Stimulated activated CD8-positive, alpha-beta memory T cell treated with anti-CD3 and anti-CD28 coated beads, Interleukin-12 subunit alpha, Interleukin-12 subunit beta, amount 100 ng/mL, for 24 hours (primary cell): Measurements from ENCODE around the gene CBFA2T3.
"Not testable (repeated sequence)": the region's sequence is repeated elsewhere in the genome, so short reads cannot be mapped to it uniquely, and the experiment has no call there.

Source experiments
- DNase-seq: peaks from one replicate; pipeline ENCODE4 v3.0.0-alpha.2; 2020; ENCODE audit errors: extremely low read depth

The CBFA2T3 gene

DNA sequence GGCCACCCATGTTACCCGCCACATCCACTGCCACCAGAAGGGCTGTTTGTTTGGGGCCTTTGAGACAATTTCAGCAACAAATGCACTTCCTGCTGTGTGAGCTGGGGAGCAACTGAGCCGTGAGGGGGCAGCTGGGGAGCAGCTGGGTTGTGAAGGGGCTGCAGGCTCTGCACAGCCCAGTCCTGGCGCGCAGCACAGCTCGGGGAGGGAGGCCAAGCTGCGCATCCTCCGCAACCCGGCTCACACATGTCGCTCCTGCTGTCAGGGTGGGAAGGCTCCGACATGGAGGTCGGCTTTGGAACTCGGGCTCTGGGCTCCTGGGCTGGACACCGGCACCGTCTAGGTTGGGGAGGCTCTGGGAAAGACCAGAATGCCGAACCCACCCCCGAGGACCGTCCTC is 53.6 kb downstream of the CBFA2T3 start:
- DNase-seq, result no peak

DNA sequence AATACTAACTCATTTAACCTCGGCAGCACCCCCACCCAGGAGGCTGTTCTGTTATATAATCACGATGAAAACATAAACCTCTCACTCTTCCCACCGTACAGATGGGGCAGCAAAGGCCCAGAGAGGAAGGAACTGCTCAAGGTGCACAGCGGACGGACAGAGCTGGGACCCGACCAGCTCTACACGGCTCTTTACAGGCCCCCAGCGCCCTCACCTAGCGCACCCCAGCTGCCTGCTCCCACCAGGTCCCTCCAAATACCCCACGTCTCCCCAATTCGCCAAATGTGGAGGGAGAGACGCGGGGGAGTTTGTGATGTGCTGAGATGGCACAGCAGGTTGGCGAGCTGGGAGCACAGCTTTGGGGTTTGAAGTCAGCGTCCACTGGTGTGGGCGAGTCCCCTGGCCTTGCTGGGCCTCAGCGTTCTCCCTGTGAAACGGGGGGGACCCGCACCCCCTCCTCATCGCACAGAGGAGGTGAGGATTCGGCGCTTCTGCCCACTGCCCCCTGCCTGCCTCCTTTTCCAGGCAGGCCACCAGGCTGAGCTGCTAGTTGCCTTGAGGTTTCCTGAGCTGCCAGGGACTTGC is 54.1 kb downstream of the CBFA2T3 start:
- DNase-seq, result no peak

DNA sequence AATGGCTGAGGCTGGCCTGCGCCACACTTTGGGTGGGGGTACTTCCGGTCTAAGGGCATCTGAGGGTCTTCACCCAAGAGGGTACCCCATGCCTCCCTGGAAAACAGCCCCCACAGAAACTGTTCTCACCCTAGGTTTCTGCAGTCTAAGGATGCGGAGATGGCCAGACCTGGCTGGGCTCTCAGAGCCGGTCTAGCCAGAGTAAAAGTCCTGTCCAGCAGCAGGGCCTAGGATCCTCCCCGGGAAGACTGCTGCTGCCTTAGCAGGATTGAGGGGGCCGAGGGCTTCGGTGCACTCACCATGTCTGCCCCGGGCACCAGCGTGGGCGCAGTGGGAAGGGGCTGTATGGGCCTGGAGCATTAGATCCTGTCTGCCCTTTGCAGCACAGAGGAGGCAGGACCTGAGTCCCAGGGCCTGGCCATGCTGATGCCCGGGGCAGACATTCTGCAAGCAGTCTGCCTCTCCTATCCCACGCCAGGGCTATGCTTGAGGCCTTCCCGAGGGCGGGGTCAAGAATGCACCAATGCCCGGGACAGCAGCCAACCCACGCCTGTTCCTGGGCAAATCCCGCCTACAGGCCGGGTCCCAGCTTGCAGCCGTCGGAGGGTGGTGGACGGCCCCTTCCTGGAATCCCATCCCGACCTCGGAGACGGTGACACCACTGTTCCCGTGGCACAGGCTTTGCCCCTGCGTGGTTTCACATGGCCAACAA is 54.7 kb downstream of the CBFA2T3 start:
- no peak for DNase-seq

DNA sequence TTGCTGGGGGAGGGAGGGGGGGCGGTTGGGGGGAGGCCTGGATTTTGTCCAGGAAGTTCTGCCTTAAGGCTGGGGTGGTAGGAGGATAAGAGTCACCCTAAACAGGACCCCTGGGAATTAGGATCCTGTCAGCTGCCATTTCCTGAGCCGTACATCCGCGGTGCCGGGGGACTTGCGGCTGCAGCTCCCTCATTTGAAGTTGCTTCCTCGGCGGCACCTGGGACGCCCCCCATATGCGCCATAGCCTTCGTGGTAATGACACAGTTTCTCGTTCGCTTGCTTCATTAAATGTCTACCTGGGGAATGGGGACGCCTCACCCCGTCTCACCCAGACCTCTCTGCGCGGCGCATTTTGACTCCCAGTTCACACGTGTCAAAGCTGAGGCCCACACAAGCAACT is 55.4 kb downstream of the CBFA2T3 start:
- no peak for DNase-seq

DNA sequence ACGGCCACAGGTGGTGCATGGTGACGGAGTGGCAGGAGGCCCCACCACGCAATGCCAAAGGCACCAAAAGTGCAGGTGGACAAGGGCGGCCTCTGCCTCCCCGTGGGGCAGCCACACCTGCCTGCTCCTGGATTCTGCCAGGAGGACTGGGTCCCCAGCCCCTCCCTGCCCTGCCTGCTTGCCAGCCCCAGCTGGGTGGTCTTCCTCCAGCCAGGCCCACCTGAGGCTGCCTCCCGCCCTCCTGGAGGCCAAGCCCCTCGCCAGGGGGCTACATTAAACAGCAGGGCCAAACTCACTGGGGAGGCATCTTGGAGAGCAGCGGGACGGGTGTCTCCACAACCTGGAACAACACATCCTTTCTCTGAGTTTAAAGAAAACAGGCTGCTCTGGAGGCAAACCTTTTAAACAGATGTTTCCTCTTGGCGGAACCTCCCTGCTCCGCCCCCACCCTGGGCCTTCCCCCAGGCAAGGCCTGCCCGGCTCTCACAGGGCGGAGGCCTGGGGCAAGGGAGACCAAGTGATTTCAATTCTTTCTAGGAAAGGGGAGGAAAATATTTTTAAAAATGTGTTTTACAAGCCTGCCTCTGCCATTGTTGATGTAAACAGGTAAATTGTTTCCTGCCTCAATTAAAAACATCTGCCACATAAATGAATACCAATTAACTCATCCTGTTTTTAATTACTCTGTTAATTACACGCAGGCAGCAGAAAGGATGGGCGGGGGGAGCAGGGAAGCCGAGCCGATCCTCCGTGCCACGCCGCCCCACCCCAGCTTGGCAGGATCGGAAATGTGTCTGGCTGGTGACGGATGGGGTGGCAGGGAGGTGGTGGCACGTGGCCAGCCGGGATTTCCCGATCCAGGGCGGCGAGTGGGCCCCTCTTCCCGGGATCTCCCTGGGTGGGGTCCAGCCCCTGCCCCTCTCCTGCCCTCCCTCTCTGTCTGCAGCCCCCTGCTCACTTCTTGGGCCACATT is 56.1 kb downstream of the CBFA2T3 start:
- no peak for DNase-seq

DNA sequence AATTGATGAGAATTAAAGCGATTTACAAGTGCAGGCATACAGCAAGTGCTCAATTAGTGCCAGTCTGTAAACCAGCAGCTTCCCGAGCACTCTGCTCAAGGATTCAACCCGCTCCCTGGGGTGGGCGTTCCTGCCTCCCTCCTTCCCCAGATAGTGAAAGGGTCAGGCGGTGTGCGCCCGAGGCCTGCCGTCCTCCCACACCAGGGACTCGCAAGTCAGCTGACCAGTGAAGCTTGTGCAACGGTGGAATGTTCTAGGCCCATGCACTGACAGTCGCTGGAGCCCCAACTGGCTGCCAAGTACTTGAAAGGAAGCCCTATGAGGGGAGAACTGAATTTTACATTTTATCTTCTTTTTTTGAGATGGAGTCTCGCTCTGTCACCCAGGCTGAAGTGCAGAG is 57.1 kb downstream of the CBFA2T3 start:
- no peak for DNase-seq

DNA sequence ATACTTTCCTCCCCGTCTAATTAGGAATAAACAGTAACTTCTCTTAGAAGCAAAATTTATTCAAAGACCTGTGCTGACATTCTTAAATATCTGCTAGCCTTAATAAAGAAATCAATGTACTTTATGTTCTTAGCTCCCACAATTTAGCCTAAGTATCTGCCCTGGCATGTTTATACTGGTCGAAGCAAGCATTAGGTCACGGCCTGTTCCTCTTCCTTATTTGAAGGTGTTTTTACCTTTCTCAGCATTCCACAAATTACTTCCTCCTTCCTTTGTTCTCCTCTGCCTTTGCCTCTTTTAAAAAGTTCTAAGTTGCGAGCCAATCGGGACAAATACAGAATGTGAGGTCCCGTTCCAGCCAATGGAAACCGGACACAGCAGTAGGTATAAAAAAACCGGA is 58.1 kb downstream of the CBFA2T3 start:
- DNase-seq, result not testable (repeated sequence)

DNA sequence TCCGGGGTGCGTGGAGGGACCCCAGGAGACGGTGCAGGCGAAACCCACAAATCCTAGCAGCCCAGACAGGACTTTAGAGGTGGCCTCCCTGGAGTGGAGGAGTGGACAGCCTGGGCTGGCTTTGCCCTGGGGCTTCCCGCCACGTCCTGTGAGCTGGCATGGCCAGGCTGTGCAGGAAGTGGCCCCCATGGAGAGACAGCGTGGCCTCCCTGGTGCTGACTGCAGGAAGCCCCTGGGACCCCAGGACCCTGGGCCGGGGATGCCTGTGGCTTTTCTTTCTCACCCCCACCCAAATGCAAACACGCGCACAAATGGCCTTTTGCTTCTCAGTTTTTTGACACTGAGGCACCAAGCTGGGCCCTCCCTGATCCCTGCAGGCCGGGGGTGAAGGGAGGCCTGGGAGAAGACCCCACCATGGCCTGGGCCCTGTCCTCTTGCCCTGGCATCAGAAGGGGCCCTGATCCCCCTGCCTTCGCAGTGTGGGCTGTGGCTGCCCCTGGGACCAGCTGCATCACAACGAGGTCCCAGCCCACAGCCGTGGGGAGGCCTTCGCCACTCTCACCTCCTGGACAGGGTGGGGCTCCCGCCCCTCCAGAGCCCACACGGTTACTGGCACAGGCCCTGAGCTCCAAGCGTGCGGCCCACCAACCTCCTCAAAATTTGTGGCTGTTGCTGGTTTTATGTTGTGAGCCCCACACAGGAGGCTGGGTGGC is 58.9 kb downstream of the CBFA2T3 start:
- DNase-seq, result no peak

DNA sequence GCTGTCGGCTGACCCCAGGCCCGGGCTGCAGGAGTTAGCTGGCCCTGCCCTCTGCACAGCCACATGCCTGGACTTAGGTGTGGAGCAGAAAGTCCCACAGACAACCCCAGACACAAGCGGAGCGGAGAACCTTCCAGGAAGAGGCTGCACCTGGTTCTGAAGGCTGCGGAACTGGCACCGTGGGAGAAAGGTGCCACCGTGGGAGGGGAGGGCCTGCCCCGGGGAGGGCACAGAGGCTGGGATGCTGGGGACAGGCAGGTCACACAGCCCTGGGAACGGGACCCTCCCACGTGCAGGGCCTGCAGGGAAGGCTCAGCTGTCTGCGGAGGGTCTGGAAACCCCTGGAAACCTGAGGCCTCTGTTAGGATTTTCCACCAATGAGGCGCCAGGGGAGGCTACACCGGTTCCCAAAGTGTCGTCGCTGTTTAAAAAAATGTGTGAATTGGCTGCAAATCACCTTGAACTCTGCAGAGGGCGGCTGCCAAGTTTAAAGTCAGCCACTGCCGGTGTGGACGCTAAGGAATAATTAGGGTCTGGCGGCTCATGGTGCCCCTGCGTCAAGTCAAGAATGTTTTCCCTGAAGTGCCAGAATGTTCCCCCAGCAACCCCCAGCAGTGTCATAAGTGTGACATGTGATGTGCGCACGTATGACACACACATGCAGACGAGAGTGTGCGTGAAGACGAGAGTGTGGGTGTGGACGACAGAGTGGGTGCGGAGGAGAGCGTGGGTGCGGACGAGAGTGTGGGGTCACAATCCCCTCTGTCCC is 59.7 kb downstream of the CBFA2T3 start:
- DNase-seq, result no peak

DNA sequence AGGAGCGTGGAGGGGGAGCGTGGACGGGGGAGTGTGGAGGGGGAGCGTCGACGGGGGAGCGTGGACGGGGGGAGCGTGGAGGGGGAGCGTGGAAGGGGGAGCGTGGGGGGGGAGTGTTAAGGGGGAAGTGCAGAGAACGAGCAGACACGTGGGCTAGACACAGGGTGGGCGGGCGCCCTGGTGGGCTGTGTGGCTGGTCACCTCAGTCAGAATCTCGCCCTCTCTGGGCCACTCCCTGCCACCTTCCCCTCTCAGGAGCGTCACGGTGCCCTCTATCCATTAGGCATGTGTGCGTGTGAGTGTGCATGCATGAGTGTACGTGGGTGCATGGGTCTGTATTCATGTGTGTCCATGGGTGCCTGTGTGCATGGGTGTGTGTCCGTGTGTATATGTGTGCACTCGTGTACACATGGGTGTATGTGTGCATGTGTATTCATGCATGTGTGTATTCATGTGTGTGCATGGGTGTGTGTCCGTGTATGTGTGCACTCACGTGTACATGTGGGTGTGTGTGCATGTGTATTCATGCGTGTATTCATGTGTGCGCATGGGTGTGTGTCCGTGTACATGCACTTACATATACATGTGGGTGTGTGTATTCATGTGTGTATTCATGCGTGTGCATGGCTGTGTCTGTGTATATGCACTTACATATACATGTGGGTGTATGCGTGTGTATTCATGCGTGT is 61.2 kb downstream of the CBFA2T3 start:
- no peak for DNase-seq

DNA sequence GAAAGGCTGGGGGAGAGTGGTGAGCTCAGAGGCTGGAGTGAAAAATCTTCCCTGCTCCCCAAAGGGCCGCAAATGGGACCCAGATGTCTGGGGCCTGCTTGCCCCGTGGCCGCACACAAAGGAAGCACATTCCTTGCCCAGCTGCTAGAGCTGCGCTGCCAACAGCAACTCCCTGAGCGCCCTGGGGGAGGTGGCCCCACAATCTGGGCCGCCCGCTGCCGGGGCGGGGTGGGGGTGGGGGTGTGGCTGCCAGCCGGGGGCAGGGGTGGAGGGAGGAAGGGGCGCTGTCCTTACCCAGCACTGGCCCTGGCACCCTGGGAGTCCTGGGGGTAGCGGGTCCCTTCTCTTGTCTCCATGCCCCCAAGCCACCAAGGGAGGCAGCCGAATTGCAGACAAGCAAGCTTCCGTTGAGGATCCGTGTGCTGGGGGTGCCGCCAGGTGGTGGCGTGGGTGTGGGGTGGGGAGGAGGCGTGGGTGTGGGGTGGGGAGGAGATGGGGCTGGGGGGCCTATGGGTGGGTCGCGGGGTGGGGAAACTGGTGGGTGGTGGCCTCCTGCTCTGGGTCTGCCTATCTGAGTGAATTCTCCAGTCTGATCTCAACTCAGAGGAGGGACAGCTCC is 62.1 kb downstream of the CBFA2T3 start:
- no peak for DNase-seq

DNA sequence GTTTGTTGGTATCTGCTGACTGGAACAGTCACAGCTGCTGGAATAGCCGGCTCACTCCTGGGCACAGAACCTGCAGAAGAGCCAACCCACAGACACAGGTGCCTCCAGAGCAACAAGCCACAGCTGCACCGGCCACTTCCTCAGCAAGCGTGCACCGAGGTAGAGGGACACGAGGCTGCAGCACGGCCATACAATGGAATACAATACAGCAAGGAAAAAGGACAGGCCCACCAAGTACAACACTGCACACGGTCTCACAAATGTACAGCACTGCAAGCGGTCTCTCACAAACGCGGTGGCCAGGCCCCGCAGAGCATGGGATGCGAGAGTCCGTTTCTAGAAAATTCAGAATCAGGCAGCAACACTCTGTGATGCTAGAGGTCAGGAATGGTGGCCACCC is 63.1 kb downstream of the CBFA2T3 start:
- DNase-seq, result no peak

DNA sequence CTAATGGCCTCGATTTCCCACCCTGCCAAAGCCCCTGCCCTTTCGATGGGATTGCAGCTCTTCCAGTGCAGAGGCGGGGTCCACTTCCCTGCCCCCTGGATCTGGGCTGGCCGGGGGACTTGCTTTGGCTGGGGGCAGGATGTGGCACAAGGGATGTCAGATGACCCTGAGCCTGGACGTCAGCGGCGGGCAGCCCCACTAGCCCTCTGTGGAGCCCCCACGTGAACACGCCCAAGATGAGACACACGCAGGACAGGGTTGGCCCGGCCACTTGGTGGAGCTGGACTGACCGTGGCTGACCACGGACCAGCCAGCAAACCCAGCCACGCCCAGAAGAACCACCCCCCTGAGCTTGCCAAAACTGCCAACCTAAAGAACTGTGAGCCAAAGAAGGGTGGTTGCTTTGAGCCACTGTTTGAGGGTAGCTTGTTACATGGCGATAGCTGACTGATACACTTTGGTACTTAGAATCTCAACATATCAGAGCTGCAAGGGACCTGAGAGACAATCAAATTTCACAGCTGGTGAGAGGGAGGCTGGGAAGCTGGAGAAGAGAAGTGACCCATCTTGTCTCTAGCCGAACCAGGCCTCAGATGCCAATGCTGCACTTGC is 63.9 kb downstream of the CBFA2T3 start:
- no peak for DNase-seq

DNA sequence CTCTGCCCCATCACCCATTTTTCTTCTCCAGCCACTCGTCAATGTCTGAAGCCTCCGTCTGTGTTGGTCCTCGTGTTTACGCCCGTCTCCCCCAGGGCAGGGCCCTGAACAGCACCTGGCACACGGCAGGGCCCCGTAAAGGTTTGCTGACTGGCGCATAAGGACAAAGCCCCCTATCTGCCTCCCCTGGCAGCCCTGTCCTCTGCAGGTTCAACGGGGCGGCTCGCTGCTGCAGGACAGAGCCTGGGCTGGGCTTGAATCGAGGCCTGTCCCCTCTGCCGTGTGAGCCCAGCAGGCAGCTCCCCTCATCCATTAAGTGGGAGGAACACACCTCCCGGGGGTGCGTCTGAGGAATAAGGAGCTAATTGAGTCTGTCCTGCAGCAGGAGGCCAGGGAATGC is 64.5 kb downstream of the CBFA2T3 start:
- no peak for DNase-seq

DNA sequence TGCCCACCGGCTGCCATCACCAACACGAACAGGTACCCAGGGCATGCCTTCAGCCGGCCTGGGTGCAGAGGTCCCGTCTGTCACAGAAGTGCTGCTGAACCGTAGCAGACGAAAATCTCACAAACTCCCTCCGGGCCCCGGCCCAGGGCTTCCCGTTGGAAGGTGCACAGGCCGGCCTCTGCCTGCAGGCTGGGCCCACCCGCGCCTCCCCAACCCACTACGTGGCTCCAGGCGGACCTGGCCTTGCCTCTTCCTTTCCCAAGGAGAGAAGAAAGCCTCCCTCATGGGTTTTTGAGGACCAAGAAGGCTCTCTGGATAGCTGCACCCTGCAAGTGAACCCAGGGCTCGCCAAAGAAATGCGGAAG is 65.1 kb downstream of the CBFA2T3 start:
- DNase-seq, result no peak

DNA sequence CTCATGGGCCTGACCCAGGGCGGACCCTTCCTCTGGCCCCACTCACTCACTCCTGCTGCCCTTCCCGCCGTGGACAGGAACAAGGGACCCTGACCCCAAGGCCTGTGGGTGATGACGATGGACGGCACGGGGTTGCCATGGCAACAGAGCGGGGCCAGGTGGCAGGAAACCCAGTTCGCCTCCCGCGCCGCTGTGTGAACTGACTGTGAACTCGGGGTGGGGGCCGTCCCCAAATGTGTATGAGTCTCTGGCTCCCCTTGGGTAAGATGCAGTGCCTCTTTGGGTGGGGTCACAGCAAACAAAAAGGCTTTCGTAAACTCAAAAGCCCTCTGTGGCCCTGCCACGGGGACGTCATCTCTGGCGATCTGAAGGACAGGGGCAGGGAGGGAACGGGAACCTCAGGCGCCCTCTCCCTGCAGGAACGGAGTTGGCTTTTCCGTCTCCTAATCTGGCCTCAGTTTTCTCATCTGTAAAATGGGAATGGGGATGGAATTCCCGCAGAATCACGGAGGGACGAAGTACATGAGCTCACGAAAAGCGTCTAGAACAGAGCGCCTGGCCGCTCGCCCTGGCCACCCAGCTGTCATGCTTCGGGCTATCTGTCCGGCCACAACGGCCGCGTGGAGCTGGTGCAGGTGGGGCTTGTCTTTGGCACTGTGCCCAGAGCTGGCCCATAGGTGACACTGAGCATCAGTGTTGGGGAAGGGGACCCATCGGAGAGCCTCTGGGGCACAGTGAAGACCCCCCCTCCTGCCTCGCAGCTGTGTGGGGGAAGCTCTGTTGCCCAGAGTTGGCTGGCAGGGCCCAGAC is 65.7 kb downstream of the CBFA2T3 start:
- DNase-seq, result no peak

DNA sequence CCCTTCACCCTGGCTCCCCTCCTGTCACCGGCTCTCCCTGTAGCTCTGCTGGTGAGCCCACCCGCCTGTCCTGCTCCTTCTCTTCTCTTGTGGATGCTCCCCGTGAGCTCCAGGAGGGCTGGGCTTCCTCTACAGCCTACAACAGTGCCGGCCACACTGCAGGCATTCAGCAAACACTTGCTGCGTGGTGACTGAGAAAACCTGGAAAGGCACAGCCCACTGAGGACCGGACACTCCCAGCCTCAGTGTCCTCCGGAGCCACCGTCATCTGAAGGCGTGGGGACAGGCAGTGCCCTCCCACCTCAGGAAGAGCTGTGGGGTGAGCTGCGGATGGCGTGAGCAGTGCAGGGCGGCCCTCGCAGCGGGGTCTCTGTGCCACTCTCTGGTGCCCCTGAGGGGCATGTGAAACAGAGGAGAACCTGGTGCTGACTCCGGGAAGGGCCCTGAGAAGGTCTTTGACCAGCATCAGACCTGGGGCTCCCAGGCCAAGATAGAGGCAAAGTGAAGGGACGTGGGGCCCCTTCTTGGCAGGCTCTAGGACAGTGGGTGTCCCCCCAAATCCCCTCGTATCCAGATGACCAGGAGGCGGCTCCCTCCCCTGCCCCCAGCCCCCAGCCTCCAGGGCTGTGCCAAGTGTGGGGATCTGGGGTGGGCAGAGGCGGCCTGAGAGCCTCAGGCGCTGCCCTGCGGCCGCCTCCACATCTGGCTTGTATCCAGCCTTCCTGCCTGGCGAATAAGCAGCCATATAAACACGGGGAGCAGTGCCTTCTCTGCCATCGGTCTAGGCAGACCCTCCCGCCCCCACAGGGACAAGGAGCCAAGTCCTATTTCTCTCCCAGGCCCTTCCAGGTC is 66.5 kb downstream of the CBFA2T3 start:
- no peak for DNase-seq
